ENCODE measurements around the gene EXD1.
"Not testable (repeated sequence)": the region's sequence is repeated elsewhere in the genome, so short reads cannot be mapped to it uniquely, and the experiment has no call there.

Gene EXD1

DNA sequence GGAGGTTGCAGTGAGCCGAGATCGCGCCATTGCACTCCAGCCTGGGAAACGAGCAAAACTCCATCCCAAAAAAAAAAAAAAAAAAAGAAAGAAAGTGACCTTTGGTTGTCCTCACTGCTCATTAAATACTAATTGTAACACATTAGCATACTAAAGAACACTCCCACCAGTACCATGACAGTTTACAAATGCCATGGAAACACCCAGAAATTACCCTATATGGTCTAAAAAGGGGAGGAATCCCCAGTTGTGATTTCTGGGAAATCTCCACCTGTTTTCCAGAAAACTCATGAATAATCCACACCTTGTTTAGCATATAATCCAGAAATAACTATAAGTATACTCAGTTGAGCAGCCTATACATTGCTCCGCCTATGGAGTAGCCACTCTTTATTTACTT is 90.9 kb downstream of the EXD1 start:
- no peak for DNase-seq

DNA sequence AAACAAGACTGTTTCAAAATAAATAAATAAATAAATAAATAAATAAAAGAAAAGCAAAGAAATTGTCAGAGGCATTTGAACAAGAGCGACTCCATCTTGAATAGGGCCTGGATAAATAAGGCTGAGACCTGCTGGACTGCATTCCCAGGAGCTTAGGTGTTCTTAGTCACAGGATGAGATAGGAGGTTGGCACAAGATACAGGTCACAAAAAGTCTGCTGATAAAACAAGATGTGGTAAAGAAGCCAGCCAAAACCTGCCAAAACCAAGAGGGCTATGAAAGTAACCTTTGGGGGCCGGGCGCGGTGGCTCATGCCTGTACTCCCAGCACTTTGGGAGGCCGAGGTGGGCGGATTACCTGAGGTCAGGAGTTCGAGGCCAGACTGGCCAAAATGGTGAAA is 91.4 kb downstream of the EXD1 start:
- DNase-seq: not testable (repeated sequence)

DNA sequence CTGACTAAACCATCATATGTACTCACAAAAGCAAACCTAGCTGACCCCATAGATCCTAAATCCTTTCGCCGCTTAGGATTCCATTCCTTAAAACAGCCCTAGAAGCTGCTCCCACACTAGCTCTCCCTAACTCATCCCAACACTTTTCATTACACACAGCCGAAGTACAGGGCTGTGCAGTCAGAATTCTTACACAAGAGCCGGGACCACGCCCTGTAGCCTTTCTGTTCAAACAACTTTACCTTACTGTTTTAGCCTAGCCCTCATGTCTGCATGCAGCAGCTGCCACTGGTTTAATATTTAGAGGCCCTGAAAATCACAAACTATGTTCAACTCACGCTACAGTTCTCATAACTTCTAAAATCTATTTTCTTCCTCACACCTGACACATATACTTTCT is 95.0 kb downstream of the EXD1 start:
- DNase-seq: not testable (repeated sequence)

DNA sequence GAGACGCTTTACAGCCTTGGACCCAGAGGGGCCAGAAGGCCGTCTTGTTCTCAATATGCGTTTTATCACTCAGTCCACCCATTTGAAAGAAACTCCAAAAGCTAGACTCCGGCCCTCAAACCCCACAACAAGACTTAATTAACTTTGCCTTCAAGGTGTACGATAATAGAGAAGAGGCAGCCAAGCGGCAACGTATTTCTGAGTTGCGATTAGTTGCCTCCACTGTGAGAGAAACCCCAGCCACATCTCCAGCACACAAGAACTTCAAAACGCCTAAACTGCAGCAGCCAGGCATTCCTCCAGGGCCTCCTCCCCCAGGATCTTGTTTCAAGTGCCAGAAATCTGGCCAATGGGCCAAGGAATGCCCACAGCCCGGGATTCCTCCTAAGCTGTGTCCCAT is 97.1 kb downstream of the EXD1 start:
- DNase-seq: no peak

Measured in activated CD4-positive, alpha-beta T cell treated with anti-CD3 and anti-CD28 coated beads, Interleukin-2, amount 50 U/mL, for 1 hour (primary cell).